Common myeloid progenitor, CD34-positive (primary cell): ENCODE measurements around the gene SLX4IP. TPM values are rescaled to one million over a fixed set of nuclear protein-coding genes. Genes with fewer than 3 reads are reported as not detected.
"Not testable (repeated sequence)": the region's sequence is repeated elsewhere in the genome, so short reads cannot be mapped to it uniquely, and the experiment has no call there.

Experiments used
- CTCF ChIA-PET: fragments of 350-600 bp; sonication (Branson Sonifier 250); formaldehyde crosslinking; loops from one replicate; lab custom pipeline; 2021; ENCODE audit warnings: antibody characterized with exemption; lab: Charles Lee
- POLR2A ChIA-PET: fragments of 350-600 bp; sonication (Branson Sonifier 250); formaldehyde crosslinking; loops from one replicate; lab custom pipeline; 2021; ENCODE audit warnings: antibody characterized with exemption; lab: Charles Lee
- DNase-seq, 3 donors: peaks; one replicate each; pipeline versions ENCODE4 v3.0.0 to v3.0.0-alpha.2; 2013
- H3K27ac ChIP-seq, 2 experiments: 1 replicate in 1 of 2; 2 replicates in 1 of 2; pipeline ENCODE4 v1.7.0; 2013; ENCODE audit warnings: inconsistent platforms in 2 of 2, low read length in 2 of 2, mild to moderate bottlenecking in 2 of 2, low read depth in 1 of 2, moderate library complexity in 1 of 2; ENCODE audit not compliant: severe bottlenecking in 2 of 2, insufficient read depth in 1 of 2, poor library complexity in 1 of 2
- H3K27me3 ChIP-seq, 5 experiments: replicated peaks in 2 of 5; 1 replicate in 3 of 5; 2 replicates in 2 of 5; pipeline versions ENCODE4 v1.6.1 to v1.7.0; 2013; ENCODE audit warnings: low read length in 4 of 5, mild to moderate bottlenecking in 2 of 5, moderate library complexity in 2 of 5, inconsistent platforms in 1 of 5; ENCODE audit not compliant: insufficient read depth in 5 of 5, control insufficient read depth in 4 of 5
- H3K36me3 ChIP-seq, 4 experiments: 1 replicate in 2 of 4; 2 replicates in 2 of 4; pipeline versions ENCODE4 v1.6.1 to v1.7.0; 2013; ENCODE audit warnings: low read length in 3 of 4, control low read depth in 1 of 4, mild to moderate bottlenecking in 1 of 4; ENCODE audit not compliant: control insufficient read depth in 4 of 4, insufficient read depth in 4 of 4
- H3K4me1 ChIP-seq, 4 experiments: 1 replicate in 3 of 4; 2 replicates in 1 of 4; pipeline versions ENCODE4 v1.6.1 to v1.7.1; 2013; ENCODE audit warnings: low read length in 3 of 4, mild to moderate bottlenecking in 3 of 4, control low read depth in 1 of 4, inconsistent platforms in 1 of 4, moderate library complexity in 1 of 4; ENCODE audit not compliant: control insufficient read depth in 4 of 4, insufficient read depth in 4 of 4; ENCODE audit errors: control extremely low read depth in 1 of 4
- H3K4me3 ChIP-seq, 7 experiments: 1 replicate in 4 of 7; 2 replicates in 3 of 7; pipeline versions ENCODE4 v1.5.1 to v1.7.0; 2013; ENCODE audit warnings: mild to moderate bottlenecking in 7 of 7, low read length in 6 of 7, moderate library complexity in 6 of 7, inconsistent platforms in 2 of 7, low read depth in 2 of 7, control low read depth in 1 of 7; ENCODE audit not compliant: insufficient read depth in 4 of 7, control insufficient read depth in 1 of 7; ENCODE audit errors: extremely low read depth in 1 of 7
- H3K9me3 ChIP-seq, 5 experiments: 1 replicate in 4 of 5; 2 replicates in 1 of 5; pipeline versions ENCODE4 v1.6.1 to v1.7.1; 2013; ENCODE audit warnings: low read length in 4 of 5, mild to moderate bottlenecking in 2 of 5, inconsistent platforms in 1 of 5, low read depth in 1 of 5, moderate library complexity in 1 of 5; ENCODE audit not compliant: control insufficient read depth in 4 of 5, insufficient read depth in 2 of 5; ENCODE audit errors: control extremely low read depth in 1 of 5
- WGBS: methylation state at CpG from one replicate; pipeline ENCODE4 v1.1.5; 2013; ENCODE audit not compliant: insufficient coverage; 5-methylcytosine and 5-hydroxymethylcytosine counted together
- polyA plus RNA-seq: library from polyadenylated mRNA; unstranded; fragments of 120-200 nt; gene quantifications from one replicate; pipeline ENCODE4 v1.2.1, GENCODE V29; 2013

Gene SLX4IP
- 6.1 TPM for polyA plus RNA-seq

GRCh38 chr20:10434832-10435812 is at the start of gene SLX4IP:
Gene SLX4IP, plus strand, starts transcription at chr20:10435305. Its CDS starts 22,900 bp downstream, at chr20:10458205.
- Histone ChIP-seq H3K4me3 (peak within 1 kb of the TSS; percentile 68 to 97 (median 89)), H3K27ac (peak within 1 kb of the TSS; percentile 93 to 97), H3K4me1 (peaks cover 8 to 45% (median 25%) of the 10 kb centered on the region in 4 experiments), H3K27me3 (no peaks in the 10 kb centered on the region), H3K9me3 (no peaks in the 10 kb centered on the region), H3K36me3 (peaks cover 0 to 9% (median 0%) of the 10 kb centered on the region in 4 experiments)
- under 1% methylated on average over 29 of the region's 32 CpGs for WGBS
- DNase-seq = peak; percentile 97 to 98 (median 98)
- ChIA-PET CTCF (interaction anchor here (1.4 to 2.6 kb wide), 7 partner anchors 10 to 387 kb away, joined by 3 to 8 read pairs (median 5); no protein-coding TSS in a partner anchor), POLR2A (interaction anchor here (0.6 to 2.3 kb wide), 7 partner anchors 10 to 1422 kb away, joined by 3 to 13 read pairs (median 3); no protein-coding TSS in a partner anchor)

- POLR2A ChIA-PET = no interaction called here
- Histone ChIP-seq H3K4me1 (no peaks in the 10 kb centered on the region), H3K27me3 (no peaks in the 10 kb centered on the region), H3K27ac (no peak overlapping the region), H3K36me3 (no peaks in the 10 kb centered on the region), H3K9me3 (no peaks in the 10 kb centered on the region), H3K4me3 (no peak overlapping the region)
- no peak for DNase-seq
- CTCF ChIA-PET = no interaction called here
- WGBS = 100% methylated on average over 2 of the region's 4 CpGs
Observed at GRCh38 chr20:10385850-10386544, 49.1 kb upstream of the SLX4IP start.

- H3K4me3 ChIP-seq = no peak overlapping the region
- ChIA-PET CTCF (no interaction called here), POLR2A (no interaction called here)
- no peaks in the 10 kb centered on the region for H3K9me3 ChIP-seq
- no peak overlapping the region for H3K27ac ChIP-seq
- WGBS = 100% methylated on average over 3 of the region's 4 CpGs
- H3K36me3 ChIP-seq = no peaks in the 10 kb centered on the region
- no peaks in the 10 kb centered on the region for H3K4me1 ChIP-seq
- H3K27me3 ChIP-seq = no peaks in the 10 kb centered on the region
- no peak for DNase-seq
Observed at GRCh38 chr20:10387686-10388085, 47.4 kb upstream of the SLX4IP start.

GRCh38 chr20:10388597-10388996 is 46.5 kb upstream of the SLX4IP start:
- Histone ChIP-seq H3K27me3 (no peaks in the 10 kb centered on the region), H3K27ac (no peak overlapping the region), H3K36me3 (no peaks in the 10 kb centered on the region), H3K9me3 (no peaks in the 10 kb centered on the region), H3K4me3 (no peak overlapping the region), H3K4me1 (no peaks in the 10 kb centered on the region)
- 81% methylated on average over 2 of the region's 4 CpGs for WGBS
- ChIA-PET CTCF (interaction anchor here (1.4 kb wide), 1 partner anchor 30 kb away, joined by 3 read pairs; no protein-coding TSS in a partner anchor), POLR2A (no interaction called here)
- no peak for DNase-seq

GRCh38 chr20:10390709-10391108 is 44.4 kb upstream of the SLX4IP start:
- no peaks in the 10 kb centered on the region for H3K9me3 ChIP-seq
- no peaks in the 10 kb centered on the region for H3K27me3 ChIP-seq
- H3K4me3 ChIP-seq = no peak overlapping the region
- 100% methylated on average over 1 of the region's 2 CpGs for WGBS
- no peaks in the 10 kb centered on the region for H3K4me1 ChIP-seq
- ChIA-PET POLR2A (no interaction called here), CTCF (no interaction called here)
- no peaks in the 10 kb centered on the region for H3K36me3 ChIP-seq
- DNase-seq = no peak
- no peak overlapping the region for H3K27ac ChIP-seq

- H3K4me3 ChIP-seq, H3K4me1 ChIP-seq, H3K27me3 ChIP-seq, H3K9me3 ChIP-seq, CTCF ChIA-PET, DNase-seq, POLR2A ChIA-PET, H3K36me3 ChIP-seq, H3K27ac ChIP-seq: not testable (repeated sequence)
- 96% methylated on average over 5 of the region's 32 CpGs for WGBS
Observed at GRCh38 chr20:10394752-10395151, 40.4 kb upstream of the SLX4IP start.
